Testis (tissue), 3 donors: Measurements from ENCODE around the gene RSL1D1. TPM values are rescaled to one million over a fixed set of nuclear protein-coding genes. Genes with fewer than 3 reads are reported as not detected.

Experiments used
- DNase-seq: peaks from one replicate; pipeline ENCODE4 v3.0.0-alpha.2; 2019
- H3K27ac ChIP-seq, 2 donors: fragments of 200-600 bp; sonication (generic); one replicate each; pipeline ENCODE4 v1.5.1; 2019
- H3K27me3 ChIP-seq: fragments of 200-600 bp; sonication (generic); one replicate; pipeline ENCODE4 v1.5.1; 2019
- H3K36me3 ChIP-seq: fragments of 200-600 bp; sonication (generic); one replicate; pipeline ENCODE4 v1.5.1; 2017; ENCODE audit warnings: low read depth; ENCODE audit errors: missing control alignments
- H3K4me1 ChIP-seq: fragments of 200-600 bp; sonication (generic); one replicate; pipeline ENCODE4 v1.5.1; 2019
- H3K4me3 ChIP-seq, 2 donors: fragments of 200-600 bp; sonication (generic); one replicate each; pipeline ENCODE4 v1.5.1; 2017 to 2019
- H3K9me3 ChIP-seq: fragments of 200-600 bp; sonication (generic); one replicate; pipeline ENCODE4 v1.5.1; 2017
- POLR2A ChIP-seq: fragments of 450-650 bp; IDR thresholded peaks from one replicate; pipeline ENCODE4 v1.6.1; 2017; ENCODE audit warnings: antibody characterized with exemption, mild to moderate bottlenecking, moderate library complexity
- WGBS, 2 donors: methylation state at CpG; one replicate each; pipeline ENCODE4 v1.1.5; 2018; 5-methylcytosine and 5-hydroxymethylcytosine counted together
- intact Hi-C: fragments of 100-400 bp; cut with DNase I; formaldehyde crosslinking; loops from one replicate; pipeline ENCODE4 v1.15.1; 2023; ENCODE audit warnings: low total_unique reads
- polyA plus RNA-seq: library from polyadenylated mRNA; stranded (reverse); fragments of 350-450 nt; fragmentation: Illumina TruSeq; extraction: RNeasy Lipid Tissue Mini Kit (QIAGEN cat#74804); gene quantifications from one replicate; pipeline ENCODE4 v1.2.3, GENCODE V29; 2014; ENCODE audit warnings: low read depth, low replicate concordance; ENCODE audit not compliant: insufficient read depth
- total RNA-seq, 2 donors: library from RNA; depleted of rRNA; stranded (reverse); fragments of >200 nt; gene quantifications; one replicate each; pipeline ENCODE4 v1.2.3, GENCODE V29; 2016
- TF ChIP-seq, protein P1 (sequence below), 3 experiments: fragments of 450-650 bp in 2 of 3; fragments of 200-600 bp in 1 of 3; sonication (generic) in 1 of 3; IDR thresholded peaks; one replicate each; pipeline ENCODE4 v1.5.1; 2016 to 2019; ENCODE audit warnings: antibody characterized with exemption in 3 of 3, mild to moderate bottlenecking in 2 of 3, moderate library complexity in 1 of 3

RSL1D1 gene
- total and polyA plus RNA-seq, 3 donors from 2014 or later: 79.3 to 101 (median 97.6) TPM

DNA sequence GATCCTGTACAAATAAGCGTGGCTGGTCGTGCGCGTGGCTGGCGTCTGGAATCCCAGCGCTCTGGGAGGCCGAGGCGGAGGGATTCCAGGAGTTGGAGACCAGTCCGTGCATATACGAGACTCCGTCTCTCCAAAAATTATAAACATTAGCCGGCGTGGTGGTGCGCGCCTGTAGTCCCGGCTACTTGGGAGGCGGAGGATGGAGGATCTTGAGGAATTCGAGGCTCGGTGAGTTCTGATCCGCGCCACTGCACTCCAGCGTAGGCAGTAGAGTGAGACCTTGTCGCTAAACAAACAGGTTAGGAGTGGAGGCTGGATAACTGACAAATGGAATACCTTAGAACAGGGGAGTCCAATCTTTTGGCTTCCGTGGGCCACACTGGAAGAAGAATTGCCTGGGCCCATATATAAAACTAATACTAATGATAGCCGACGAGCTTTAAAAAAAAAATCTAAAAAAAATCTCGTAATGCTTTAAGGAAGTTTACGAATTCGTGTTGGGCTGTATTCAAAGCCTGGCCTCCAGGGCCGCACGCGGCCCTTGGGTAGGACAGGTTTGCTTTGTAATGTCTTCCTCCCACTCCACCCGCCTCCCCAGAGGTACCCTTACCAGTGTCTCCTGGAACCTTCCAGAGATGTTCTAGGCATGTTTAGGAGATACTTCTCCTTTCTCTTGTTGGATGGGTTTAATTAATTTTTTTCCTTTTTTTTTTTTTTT lies 909 bp upstream of the RSL1D1 start:
- intact Hi-C loops: no loop called here

DNA sequence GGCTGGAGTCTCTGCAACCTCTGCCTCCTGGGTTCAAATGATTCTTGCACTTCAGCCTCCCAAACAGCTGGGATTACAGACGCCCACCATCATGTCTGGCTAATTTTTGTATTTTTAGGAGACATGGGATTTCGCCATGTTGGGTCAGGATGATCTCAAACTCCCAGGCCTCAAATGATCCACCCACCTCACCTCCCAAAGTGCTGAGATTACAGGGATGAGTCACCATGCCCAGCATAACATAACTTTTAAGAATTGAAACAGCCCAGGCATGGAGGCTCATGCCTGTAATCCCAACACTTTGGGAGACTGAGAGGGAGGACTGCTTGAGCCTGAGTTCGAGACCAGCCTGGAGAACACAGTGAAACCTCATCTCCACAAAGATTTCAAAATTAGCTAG lies 2.5 kb downstream of the RSL1D1 start:
- Histone ChIP-seq H3K9me3 (no peaks in the 10 kb centered on the region), H3K27me3 (no peaks in the 10 kb centered on the region), H3K27ac (no peak overlapping the region), H3K4me1 (no peaks in the 10 kb centered on the region), H3K36me3 (no peaks in the 10 kb centered on the region), H3K4me3 (no peak overlapping the region)
- no peak for DNase-seq
- intact Hi-C loops: no loop called here
- WGBS, 2 donors: 89 to 90% methylated on average over 3 of the region's 3 CpGs
- no peak for TF ChIP-seq POLR2A
- TF ChIP-seq, protein P1, sequence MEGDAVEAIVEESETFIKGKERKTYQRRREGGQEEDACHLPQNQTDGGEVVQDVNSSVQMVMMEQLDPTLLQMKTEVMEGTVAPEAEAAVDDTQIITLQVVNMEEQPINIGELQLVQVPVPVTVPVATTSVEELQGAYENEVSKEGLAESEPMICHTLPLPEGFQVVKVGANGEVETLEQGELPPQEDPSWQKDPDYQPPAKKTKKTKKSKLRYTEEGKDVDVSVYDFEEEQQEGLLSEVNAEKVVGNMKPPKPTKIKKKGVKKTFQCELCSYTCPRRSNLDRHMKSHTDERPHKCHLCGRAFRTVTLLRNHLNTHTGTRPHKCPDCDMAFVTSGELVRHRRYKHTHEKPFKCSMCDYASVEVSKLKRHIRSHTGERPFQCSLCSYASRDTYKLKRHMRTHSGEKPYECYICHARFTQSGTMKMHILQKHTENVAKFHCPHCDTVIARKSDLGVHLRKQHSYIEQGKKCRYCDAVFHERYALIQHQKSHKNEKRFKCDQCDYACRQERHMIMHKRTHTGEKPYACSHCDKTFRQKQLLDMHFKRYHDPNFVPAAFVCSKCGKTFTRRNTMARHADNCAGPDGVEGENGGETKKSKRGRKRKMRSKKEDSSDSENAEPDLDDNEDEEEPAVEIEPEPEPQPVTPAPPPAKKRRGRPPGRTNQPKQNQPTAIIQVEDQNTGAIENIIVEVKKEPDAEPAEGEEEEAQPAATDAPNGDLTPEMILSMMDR (IDR thresholded peaks at IDR 0.05): no peak

More for the DNA sequence above, 909 bp upstream of the RSL1D1 start:
- peak; percentile 49 for DNase-seq
- H3K36me3 ChIP-seq: no peaks in the 10 kb centered on the region
- peak overlapping the region; percentile 83 to 84 for H3K27ac ChIP-seq
- H3K9me3 ChIP-seq: no peaks in the 10 kb centered on the region
- TF ChIP-seq, protein P1 (IDR thresholded peaks at IDR 0.05): no peak
- TF ChIP-seq POLR2A: no peak
- 38 to 60% methylated on average over 16 to 33 of the region's 33 CpGs for WGBS, 2 donors
- peak overlapping the region; percentile 77 to 91 for H3K4me3 ChIP-seq
- H3K4me1 ChIP-seq: peaks cover 4% of the 10 kb centered on the region
- no peaks in the 10 kb centered on the region for H3K27me3 ChIP-seq

DNA sequence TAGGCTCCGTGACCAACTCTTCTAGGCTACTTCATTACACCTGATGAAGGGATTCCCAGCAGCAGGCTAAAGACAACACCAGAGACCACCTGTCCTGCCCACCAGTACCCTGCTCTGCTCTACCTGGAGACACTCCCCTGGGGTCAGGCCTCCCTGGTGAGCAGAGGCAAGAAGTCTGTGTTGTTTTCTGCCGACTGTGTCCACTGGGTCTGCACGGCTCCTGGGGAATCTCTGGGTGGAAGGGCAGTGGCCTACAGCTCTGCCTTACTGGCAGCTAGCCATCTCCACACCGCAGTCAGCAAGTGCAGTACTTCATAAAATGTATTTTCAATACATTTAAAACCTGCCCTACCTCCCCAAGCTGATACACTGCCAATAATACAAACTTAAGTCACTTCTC lies 6.8 kb downstream of the RSL1D1 start:
- Histone ChIP-seq H3K27ac (no peak overlapping the region), H3K27me3 (no peaks in the 10 kb centered on the region), H3K4me3 (no peak overlapping the region), H3K36me3 (no peaks in the 10 kb centered on the region), H3K4me1 (no peaks in the 10 kb centered on the region), H3K9me3 (no peaks in the 10 kb centered on the region)
- 81 to 87% methylated on average over 4 of the region's 4 CpGs for WGBS, 2 donors
- TF ChIP-seq, protein P1 (IDR thresholded peaks at IDR 0.05): no peak
- no peak for TF ChIP-seq POLR2A
- intact Hi-C loops: no loop called here
- no peak for DNase-seq

DNA sequence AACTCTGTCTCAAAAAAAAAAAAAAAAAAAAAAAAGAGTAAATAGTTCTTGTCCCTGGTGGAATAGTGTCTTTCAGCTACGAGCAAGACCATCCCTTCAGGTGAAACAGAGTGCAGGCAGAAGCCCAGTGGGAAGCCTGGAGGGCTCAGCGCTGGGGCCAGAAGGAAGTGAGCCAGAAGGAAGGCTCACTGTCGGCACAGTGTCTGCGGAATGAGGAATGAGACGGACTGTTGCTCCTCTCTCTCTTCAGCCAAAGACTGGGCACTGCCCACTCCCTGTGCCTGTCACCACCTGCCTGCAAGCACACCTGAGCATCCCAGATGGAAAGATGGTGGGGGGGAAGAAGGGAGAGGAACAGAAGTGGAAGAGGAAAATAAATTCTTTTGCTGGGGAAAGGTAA lies 7.5 kb downstream of the RSL1D1 start:
- WGBS, 2 donors: 87 to 93% methylated on average over 5 of the region's 5 CpGs
- Histone ChIP-seq H3K4me3 (no peak overlapping the region), H3K27ac (no peak overlapping the region), H3K27me3 (no peaks in the 10 kb centered on the region), H3K36me3 (no peaks in the 10 kb centered on the region), H3K4me1 (no peaks in the 10 kb centered on the region), H3K9me3 (no peaks in the 10 kb centered on the region)
- intact Hi-C loops: no loop called here
- no peak for DNase-seq
- no peak for TF ChIP-seq POLR2A
- TF ChIP-seq, protein P1 (IDR thresholded peaks at IDR 0.05): no peak

DNA sequence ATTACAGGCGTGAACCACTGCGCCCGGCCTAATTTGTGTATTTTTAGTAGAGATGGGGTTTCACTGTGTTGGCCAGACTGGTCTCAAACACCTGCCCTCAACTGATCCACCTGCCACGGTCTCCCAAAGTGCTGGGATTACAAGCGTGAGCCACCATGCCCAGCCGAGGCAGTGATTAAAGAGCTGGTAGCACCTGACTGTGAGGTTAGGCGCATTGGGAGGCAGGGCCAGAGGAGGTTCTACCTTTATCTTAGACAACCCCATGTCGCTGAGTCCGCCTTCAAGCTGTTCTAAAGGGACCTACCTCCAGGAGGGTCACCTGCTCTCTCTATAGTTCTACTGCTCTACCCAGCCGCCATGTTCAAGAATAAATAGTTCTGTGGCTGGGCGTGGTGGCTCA lies 8.1 kb downstream of the RSL1D1 start:
- DNase-seq: no peak
- 97 to 100% methylated on average over 4 to 11 of the region's 11 CpGs for WGBS, 2 donors

More for the DNA sequence above, 8.1 kb downstream of the RSL1D1 start:
- intact Hi-C loops: no loop called here
- TF ChIP-seq, protein P1 (IDR thresholded peaks at IDR 0.05): no peak
- TF ChIP-seq POLR2A: no peak
- Histone ChIP-seq H3K27ac (no peak overlapping the region), H3K9me3 (no peaks in the 10 kb centered on the region), H3K27me3 (no peaks in the 10 kb centered on the region), H3K36me3 (no peaks in the 10 kb centered on the region), H3K4me1 (no peaks in the 10 kb centered on the region), H3K4me3 (no peak overlapping the region)
